H1 (cell line): ENCODE results near the gene CAMK2A. TPM values are rescaled to one million over a fixed set of nuclear protein-coding genes. Genes with fewer than 3 reads are reported as not detected.

Experiments
- ASH2L ChIP-seq: fragments of 200-600, 300-600 bp; sonication (generic); IDR thresholded peaks from one replicate; pipeline ENCODE4 v1.7.1; 2017; ENCODE audit warnings: low read length
- HDAC6 ChIP-seq: IDR thresholded peaks from one replicate; pipeline ENCODE4 v1.7.1; 2012; ENCODE audit warnings: low read depth, mild to moderate bottlenecking, inconsistent platforms, low read length, moderate library complexity
- NANOG ChIP-seq: IDR thresholded peaks from 2 replicates; pipeline ENCODE4 v1.6.1; 2011; ENCODE audit warnings: low read length, low read depth, mild to moderate bottlenecking, inconsistent platforms; ENCODE audit not compliant: insufficient read depth, poor library complexity, severe bottlenecking
- NRF1 ChIP-seq: IDR thresholded peaks from 2 replicates; pipeline ENCODE4 v1.6.1; 2011; ENCODE audit warnings: mild to moderate bottlenecking, low read depth, low read length, improper control_type of control experiment
- POLR2A ChIP-seq, 2 experiments: IDR thresholded peaks; 1 replicate in 1 of 2; 2 replicates in 1 of 2; pipeline ENCODE4 v1.6.1; 2011; ENCODE audit warnings: low read depth in 2 of 2, low read length in 2 of 2, mild to moderate bottlenecking in 2 of 2; ENCODE audit errors: control extremely low read depth in 1 of 2
- RAD21 ChIP-seq, 2 experiments: IDR thresholded peaks in 1 of 2; conservative IDR thresholded peaks in 1 of 2; 2 replicates each; pipeline ENCODE4 v1.6.1; 2011; ENCODE audit warnings: low read depth in 2 of 2, low read length in 2 of 2, improper control_type of control experiment in 1 of 2, inconsistent platforms in 1 of 2, mild to moderate bottlenecking in 1 of 2, moderate library complexity in 1 of 2
- SAP30 ChIP-seq: fragments of 300-600 bp; sonication (generic); IDR thresholded peaks from 2 replicates; pipeline ENCODE4 v1.7.1; 2012; ENCODE audit warnings: low read length, moderate library complexity, mild to moderate bottlenecking, inconsistent platforms; ENCODE audit not compliant: insufficient read depth, insufficient replicate concordance
- SP4 ChIP-seq: IDR thresholded peaks from 2 replicates; pipeline ENCODE4 v1.6.1; 2012; ENCODE audit warnings: low read length, inconsistent platforms
- polyA plus RNA-seq, 7 experiments: library from polyadenylated mRNA; depleted of rRNA in 3 of 7; stranded (reverse) in 5 of 7; unstranded in 2 of 7; fragments of >200 nt in 5 of 7; fragments of 200-250 nt in 2 of 7; gene quantifications; 1 replicate in 5 of 7; 2 replicates in 1 of 7; 4 replicates in 1 of 7; pipeline versions ENCODE4 v1.2.1 to v1.2.3, GENCODE V29; 2011 to 2013; ENCODE audit warnings: missing spikeins in 2 of 7, mixed read lengths in 2 of 7
- total RNA-seq: library from RNA; stranded (reverse); fragmentation: NEBNext Ultra II Directional; extraction: Animal tissue kit (Norgen Biotek cat#: 25700); gene quantifications from 2 replicates; pipeline ENCODE4 v1.2.1, GENCODE V29; 2021
- TF ChIP-seq, protein P1 (sequence below): fragments of 300-600 bp; sonication (generic); IDR thresholded peaks from 2 replicates; pipeline ENCODE4 v1.7.1; 2012; ENCODE audit warnings: low read length, moderate library complexity, mild to moderate bottlenecking, inconsistent platforms; ENCODE audit not compliant: insufficient replicate concordance
- TF ChIP-seq, protein P2 (sequence below): IDR thresholded peaks from 2 replicates; pipeline ENCODE4 v1.6.1; 2011; ENCODE audit warnings: low read length, improper control_type of control experiment

CAMK2A gene
- total and polyA plus RNA-seq, 2 of the 8 experiments (the other 6 are each of a cell fraction or from before 2014, with no cell fraction given): 0.20 to 0.28 TPM

DNA sequence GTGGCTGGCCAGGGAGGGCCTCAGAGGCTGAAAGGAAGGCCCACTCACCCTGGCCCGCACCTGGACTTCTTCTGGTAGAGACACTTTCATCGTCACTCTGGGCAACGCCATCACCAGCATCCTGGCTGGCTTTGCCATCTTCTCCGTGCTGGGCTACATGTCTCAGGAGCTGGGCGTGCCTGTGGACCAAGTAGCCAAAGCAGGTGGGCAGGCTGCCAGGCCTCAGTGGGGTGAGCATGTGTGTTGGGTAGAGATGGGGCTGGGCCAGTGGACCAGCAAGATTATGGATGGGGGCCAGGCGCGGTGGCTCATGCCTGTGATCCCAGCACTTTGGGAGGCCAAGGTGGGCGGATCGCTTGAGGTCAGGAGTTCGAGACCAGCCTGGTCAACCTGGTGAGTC lies 87.1 kb downstream of the CAMK2A start (continued):
- TF ChIP-seq, protein P1, sequence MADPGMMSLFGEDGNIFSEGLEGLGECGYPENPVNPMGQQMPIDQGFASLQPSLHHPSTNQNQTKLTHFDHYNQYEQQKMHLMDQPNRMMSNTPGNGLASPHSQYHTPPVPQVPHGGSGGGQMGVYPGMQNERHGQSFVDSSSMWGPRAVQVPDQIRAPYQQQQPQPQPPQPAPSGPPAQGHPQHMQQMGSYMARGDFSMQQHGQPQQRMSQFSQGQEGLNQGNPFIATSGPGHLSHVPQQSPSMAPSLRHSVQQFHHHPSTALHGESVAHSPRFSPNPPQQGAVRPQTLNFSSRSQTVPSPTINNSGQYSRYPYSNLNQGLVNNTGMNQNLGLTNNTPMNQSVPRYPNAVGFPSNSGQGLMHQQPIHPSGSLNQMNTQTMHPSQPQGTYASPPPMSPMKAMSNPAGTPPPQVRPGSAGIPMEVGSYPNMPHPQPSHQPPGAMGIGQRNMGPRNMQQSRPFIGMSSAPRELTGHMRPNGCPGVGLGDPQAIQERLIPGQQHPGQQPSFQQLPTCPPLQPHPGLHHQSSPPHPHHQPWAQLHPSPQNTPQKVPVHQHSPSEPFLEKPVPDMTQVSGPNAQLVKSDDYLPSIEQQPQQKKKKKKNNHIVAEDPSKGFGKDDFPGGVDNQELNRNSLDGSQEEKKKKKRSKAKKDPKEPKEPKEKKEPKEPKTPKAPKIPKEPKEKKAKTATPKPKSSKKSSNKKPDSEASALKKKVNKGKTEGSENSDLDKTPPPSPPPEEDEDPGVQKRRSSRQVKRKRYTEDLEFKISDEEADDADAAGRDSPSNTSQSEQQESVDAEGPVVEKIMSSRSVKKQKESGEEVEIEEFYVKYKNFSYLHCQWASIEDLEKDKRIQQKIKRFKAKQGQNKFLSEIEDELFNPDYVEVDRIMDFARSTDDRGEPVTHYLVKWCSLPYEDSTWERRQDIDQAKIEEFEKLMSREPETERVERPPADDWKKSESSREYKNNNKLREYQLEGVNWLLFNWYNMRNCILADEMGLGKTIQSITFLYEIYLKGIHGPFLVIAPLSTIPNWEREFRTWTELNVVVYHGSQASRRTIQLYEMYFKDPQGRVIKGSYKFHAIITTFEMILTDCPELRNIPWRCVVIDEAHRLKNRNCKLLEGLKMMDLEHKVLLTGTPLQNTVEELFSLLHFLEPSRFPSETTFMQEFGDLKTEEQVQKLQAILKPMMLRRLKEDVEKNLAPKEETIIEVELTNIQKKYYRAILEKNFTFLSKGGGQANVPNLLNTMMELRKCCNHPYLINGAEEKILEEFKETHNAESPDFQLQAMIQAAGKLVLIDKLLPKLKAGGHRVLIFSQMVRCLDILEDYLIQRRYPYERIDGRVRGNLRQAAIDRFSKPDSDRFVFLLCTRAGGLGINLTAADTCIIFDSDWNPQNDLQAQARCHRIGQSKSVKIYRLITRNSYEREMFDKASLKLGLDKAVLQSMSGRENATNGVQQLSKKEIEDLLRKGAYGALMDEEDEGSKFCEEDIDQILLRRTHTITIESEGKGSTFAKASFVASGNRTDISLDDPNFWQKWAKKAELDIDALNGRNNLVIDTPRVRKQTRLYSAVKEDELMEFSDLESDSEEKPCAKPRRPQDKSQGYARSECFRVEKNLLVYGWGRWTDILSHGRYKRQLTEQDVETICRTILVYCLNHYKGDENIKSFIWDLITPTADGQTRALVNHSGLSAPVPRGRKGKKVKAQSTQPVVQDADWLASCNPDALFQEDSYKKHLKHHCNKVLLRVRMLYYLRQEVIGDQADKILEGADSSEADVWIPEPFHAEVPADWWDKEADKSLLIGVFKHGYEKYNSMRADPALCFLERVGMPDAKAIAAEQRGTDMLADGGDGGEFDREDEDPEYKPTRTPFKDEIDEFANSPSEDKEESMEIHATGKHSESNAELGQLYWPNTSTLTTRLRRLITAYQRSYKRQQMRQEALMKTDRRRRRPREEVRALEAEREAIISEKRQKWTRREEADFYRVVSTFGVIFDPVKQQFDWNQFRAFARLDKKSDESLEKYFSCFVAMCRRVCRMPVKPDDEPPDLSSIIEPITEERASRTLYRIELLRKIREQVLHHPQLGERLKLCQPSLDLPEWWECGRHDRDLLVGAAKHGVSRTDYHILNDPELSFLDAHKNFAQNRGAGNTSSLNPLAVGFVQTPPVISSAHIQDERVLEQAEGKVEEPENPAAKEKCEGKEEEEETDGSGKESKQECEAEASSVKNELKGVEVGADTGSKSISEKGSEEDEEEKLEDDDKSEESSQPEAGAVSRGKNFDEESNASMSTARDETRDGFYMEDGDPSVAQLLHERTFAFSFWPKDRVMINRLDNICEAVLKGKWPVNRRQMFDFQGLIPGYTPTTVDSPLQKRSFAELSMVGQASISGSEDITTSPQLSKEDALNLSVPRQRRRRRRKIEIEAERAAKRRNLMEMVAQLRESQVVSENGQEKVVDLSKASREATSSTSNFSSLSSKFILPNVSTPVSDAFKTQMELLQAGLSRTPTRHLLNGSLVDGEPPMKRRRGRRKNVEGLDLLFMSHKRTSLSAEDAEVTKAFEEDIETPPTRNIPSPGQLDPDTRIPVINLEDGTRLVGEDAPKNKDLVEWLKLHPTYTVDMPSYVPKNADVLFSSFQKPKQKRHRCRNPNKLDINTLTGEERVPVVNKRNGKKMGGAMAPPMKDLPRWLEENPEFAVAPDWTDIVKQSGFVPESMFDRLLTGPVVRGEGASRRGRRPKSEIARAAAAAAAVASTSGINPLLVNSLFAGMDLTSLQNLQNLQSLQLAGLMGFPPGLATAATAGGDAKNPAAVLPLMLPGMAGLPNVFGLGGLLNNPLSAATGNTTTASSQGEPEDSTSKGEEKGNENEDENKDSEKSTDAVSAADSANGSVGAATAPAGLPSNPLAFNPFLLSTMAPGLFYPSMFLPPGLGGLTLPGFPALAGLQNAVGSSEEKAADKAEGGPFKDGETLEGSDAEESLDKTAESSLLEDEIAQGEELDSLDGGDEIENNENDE: no peak
- TF ChIP-seq SP4 (no peak), ASH2L (no peak), NRF1 (no peak), HDAC6 (no peak), POLR2A (IDR thresholded peaks at IDR 0.05; ENCODE audit: control extremely low read depth in 1 of 2, low read depth in 2 of 2, low read length in 2 of 2) (no peak), SAP30 (no peak), RAD21 (IDR thresholded peaks at IDR 0.05 in 1 of 2, conservative IDR thresholded peaks at IDR 0.05 in 1 of 2; ENCODE audit: low read depth in 2 of 2, low read length in 2 of 2) (no peak), NANOG (no peak)
- TF ChIP-seq, protein P2, sequence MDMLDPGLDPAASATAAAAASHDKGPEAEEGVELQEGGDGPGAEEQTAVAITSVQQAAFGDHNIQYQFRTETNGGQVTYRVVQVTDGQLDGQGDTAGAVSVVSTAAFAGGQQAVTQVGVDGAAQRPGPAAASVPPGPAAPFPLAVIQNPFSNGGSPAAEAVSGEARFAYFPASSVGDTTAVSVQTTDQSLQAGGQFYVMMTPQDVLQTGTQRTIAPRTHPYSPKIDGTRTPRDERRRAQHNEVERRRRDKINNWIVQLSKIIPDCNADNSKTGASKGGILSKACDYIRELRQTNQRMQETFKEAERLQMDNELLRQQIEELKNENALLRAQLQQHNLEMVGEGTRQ: no peak
